PFSK-1 (cell line): ENCODE data around the gene SCGB1C1.

Source experiments
- FOXP2 ChIP-seq: optimal IDR thresholded peaks from 2 replicates; pipeline ENCODE3; 2011; ENCODE audit warnings: borderline replicate concordance, control low read depth, inconsistent platforms; ENCODE audit not compliant: insufficient read depth; ENCODE audit errors: extremely low read length, extremely low read depth
- POLR2AphosphoS5 ChIP-seq: IDR thresholded peaks from 2 replicates; pipeline ENCODE4 v1.6.1; 2012; ENCODE audit warnings: low read depth, mild to moderate bottlenecking, control low read depth, low read length, moderate library complexity
- REST ChIP-seq, 2 experiments: IDR thresholded peaks; 2 replicates each; pipeline versions ENCODE4 v1.6.1 to v1.8.0; 2011 to 2012; ENCODE audit warnings: low read depth in 2 of 2, low read length in 2 of 2, control low read depth in 1 of 2, inconsistent platforms in 1 of 2, mild to moderate bottlenecking in 1 of 2, moderate library complexity in 1 of 2; ENCODE audit not compliant: insufficient read depth in 1 of 2
- SIN3A ChIP-seq: IDR thresholded peaks from 2 replicates; pipeline ENCODE4 v1.6.1; 2012; ENCODE audit warnings: mild to moderate bottlenecking, low read length, moderate library complexity, borderline replicate concordance; ENCODE audit not compliant: insufficient read depth
- TAF1 ChIP-seq: IDR thresholded peaks from 2 replicates; pipeline ENCODE4 v1.6.1; 2012; ENCODE audit warnings: low read length, control low read depth, borderline replicate concordance; ENCODE audit not compliant: insufficient read depth

The SCGB1C1 gene

GRCh38 chr11:208917-209260, 16.0 kb downstream of the SCGB1C1 start:
- TF ChIP-seq FOXP2: no peak
- TF ChIP-seq REST (IDR thresholded peaks at IDR 0.05; ENCODE audit: insufficient read depth in 1 of 2, low read depth in 2 of 2, low read length in 2 of 2): no peak; a peak in 1 of 4 replicates
- TF ChIP-seq SIN3A: 0 out of 2 replicates have a peak, but pooled peaks have one; percentile 30

DNA sequence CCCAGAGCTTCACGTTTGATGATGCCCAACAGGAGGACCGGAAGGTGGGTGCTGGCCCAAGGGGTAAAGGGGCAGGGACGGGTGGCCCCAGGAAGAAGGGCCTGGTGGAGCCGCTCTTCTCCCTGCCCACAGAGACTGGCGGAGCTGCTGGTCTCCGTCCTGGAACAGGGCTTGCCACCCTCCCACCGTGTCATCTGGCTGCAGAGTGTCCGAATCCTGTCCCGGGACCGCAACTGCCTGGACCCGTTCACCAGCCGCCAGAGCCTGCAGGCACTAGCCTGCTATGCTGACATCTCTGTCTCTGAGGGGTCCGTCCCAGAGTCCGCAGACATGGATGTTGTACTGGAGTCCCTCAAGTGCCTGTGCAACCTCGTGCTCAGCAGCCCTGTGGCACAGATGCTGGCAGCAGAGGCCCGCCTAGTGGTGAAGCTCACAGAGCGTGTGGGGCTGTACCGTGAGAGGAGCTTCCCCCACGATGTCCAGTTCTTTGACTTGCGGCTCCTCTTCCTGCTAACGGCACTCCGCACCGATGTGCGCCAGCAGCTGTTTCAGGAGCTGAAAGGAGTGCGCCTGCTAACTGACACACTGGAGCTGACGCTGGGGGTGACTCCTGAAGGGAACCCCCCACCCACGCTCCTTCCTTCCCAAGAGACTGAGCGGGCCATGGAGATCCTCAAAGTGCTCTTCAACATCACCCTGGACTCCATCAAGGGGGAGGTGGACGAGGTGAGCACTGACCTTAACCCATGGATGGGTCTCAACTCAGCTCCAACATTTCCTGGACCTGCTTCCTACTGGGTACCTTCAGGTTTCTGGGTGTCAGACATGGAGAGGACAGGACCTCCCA, 16.6 kb downstream of the SCGB1C1 start:
- TF ChIP-seq SIN3A: no peak
- no peak for TF ChIP-seq REST (IDR thresholded peaks at IDR 0.05; ENCODE audit: insufficient read depth in 1 of 2, low read depth in 2 of 2, low read length in 2 of 2)
- TF ChIP-seq FOXP2: no peak
- no peak for TF ChIP-seq TAF1
- TF ChIP-seq POLR2AphosphoS5: no peak

DNA sequence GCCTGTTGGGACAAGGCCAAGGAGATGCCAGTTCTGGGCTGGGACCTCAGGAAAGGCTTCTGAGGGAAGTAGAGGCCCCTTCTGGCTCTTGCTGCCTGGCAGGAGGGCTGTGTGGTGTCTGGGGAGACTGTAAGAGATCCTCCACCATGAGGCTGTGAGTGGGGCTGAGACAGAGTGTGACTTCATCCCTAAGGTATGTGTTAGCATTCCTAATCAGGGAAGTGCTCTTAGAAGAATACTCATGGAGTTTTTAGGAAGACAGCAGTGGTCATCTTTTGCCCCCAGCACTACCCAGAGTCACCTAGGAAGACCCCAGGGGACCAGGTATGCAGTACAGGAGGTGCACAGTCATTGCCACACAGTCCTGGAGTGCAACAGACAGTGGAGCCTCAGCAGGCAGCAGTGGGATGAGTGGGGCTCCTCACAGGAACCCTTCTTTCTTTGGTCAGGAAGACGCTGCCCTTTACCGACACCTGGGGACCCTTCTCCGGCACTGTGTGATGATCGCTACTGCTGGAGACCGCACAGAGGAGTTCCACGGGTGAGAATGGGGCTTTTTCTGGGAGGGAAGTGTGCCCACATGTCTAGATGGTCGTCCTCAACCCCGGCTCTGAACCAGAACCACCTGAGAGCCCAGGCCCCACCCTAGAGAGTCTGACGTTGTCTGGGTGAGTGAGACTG, 17.4 kb downstream of the SCGB1C1 start:
- no peak for TF ChIP-seq REST (IDR thresholded peaks at IDR 0.05; ENCODE audit: insufficient read depth in 1 of 2, low read depth in 2 of 2, low read length in 2 of 2)
- no peak for TF ChIP-seq FOXP2
- no peak for TF ChIP-seq SIN3A
- TF ChIP-seq POLR2AphosphoS5: no peak

DNA sequence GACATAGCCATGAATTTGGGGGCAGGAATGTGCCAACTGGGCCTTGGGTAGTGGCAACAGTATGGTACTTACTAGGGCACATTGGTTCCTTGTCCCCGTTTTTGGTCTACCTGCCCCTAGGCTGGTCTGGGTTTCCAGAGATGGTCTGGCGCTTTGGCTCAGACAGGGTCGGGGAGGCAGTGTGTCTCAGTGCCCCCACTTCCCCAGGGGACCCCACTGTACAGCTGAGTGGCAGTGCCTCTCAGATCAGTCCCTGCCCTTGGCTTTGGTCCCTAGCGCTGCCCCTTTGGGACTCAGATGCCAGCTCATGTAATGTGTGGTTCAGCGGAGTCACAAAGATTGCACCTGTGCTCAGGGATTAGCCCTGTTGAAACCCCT, 17.9 kb downstream of the SCGB1C1 start:
- TF ChIP-seq FOXP2 (no peak), SIN3A (no peak), TAF1 (no peak), REST (IDR thresholded peaks at IDR 0.05; ENCODE audit: insufficient read depth in 1 of 2, low read depth in 2 of 2, low read length in 2 of 2) (no peak), POLR2AphosphoS5 (no peak)
